Measurements from ENCODE around the gene NRIP3. TPM values are rescaled to one million over a fixed set of nuclear protein-coding genes. Genes with fewer than 3 reads are reported as not detected.

NRIP3 gene
- total and polyA plus RNA-seq, 2 of the 13 experiments (the other 11 are each of a cell fraction or from before 2014, with no cell fraction given): 0.04 to 0.07 TPM

- TF ChIP-seq ZNF382 (CRISPR knock-in tag; IDR thresholded peaks at IDR 0.05; ENCODE audit: borderline replicate concordance) (no peak), HOXA5 (CRISPR knock-in tag; IDR thresholded peaks at IDR 0.05) (no peak), ZNF674 (CRISPR knock-in tag; IDR thresholded peaks at IDR 0.05; ENCODE audit: low read depth) (no peak), ZNF34 (CRISPR knock-in tag; IDR thresholded peaks at IDR 0.05; ENCODE audit: borderline replicate concordance) (no peak), SAFB2 (CRISPR knock-in tag; IDR thresholded peaks at IDR 0.05; ENCODE audit: borderline replicate concordance, low read depth) (no peak), ZNF138 (CRISPR knock-in tag; IDR thresholded peaks at IDR 0.05; ENCODE audit: low read depth) (no peak), AHR (CRISPR knock-in tag; IDR thresholded peaks at IDR 0.05) (no peak), KAT7 (CRISPR knock-in tag; IDR thresholded peaks at IDR 0.05; ENCODE audit: borderline replicate concordance) (no peak), STAG1 (CRISPR knock-in tag; IDR thresholded peaks at IDR 0.05) (no peak), RFXANK (CRISPR knock-in tag; IDR thresholded peaks at IDR 0.05) (no peak), ZNF619 (CRISPR knock-in tag; IDR thresholded peaks at IDR 0.05) (no peak), ZNF563 (CRISPR knock-in tag; IDR thresholded peaks at IDR 0.05) (no peak; the same call in 1 of the 2 replicates), RFX1 (IDR thresholded peaks at IDR 0.05) (no peak), NR1H2 (CRISPR knock-in tag; IDR thresholded peaks at IDR 0.05; ENCODE audit: borderline replicate concordance, low read depth) (no peak)
- TF ChIP-seq, protein P1, sequence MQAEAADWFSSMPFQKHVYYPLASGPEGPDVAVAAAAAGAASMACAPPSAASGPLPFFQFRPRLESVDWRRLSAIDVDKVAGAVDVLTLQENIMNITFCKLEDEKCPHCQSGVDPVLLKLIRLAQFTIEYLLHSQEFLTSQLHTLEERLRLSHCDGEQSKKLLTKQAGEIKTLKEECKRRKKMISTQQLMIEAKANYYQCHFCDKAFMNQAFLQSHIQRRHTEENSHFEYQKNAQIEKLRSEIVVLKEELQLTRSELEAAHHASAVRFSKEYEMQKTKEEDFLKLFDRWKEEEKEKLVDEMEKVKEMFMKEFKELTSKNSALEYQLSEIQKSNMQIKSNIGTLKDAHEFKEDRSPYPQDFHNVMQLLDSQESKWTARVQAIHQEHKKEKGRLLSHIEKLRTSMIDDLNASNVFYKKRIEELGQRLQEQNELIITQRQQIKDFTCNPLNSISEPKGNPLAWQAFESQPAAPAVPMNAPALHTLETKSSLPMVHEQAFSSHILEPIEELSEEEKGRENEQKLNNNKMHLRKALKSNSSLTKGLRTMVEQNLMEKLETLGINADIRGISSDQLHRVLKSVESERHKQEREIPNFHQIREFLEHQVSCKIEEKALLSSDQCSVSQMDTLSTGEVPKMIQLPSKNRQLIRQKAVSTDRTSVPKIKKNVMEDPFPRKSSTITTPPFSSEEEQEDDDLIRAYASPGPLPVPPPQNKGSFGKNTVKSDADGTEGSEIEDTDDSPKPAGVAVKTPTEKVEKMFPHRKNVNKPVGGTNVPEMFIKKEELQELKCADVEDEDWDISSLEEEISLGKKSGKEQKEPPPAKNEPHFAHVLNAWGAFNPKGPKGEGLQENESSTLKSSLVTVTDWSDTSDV (CRISPR knock-in tag; IDR thresholded peaks at IDR 0.05): no peak
- TF ChIP-seq, protein P2, sequence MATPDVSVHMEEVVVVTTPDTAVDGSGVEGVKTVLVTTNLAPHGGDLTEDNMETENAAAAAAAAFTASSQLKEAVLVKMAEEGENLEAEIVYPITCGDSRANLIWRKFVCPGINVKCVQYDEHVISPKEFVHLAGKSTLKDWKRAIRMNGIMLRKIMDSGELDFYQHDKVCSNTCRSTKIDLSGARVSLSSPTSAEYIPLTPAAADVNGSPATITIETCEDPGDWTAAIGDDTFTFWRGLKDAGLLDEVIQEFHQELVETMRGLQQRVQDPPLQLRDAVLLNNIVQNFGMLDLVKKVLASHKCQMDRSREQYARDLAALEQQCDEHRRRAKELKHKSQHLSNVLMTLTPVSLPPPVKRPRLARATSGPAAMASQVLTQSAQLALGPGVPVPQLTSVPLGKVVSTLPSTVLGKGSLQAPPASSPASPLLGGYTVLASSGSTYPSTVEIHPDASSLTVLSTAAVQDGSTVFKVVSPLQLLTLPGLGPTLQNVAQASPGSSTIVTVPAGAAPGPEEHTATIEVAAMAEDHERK (CRISPR knock-in tag; IDR thresholded peaks at IDR 0.05; ENCODE audit: low read depth): no peak
- TF ChIP-seq, protein P3, sequence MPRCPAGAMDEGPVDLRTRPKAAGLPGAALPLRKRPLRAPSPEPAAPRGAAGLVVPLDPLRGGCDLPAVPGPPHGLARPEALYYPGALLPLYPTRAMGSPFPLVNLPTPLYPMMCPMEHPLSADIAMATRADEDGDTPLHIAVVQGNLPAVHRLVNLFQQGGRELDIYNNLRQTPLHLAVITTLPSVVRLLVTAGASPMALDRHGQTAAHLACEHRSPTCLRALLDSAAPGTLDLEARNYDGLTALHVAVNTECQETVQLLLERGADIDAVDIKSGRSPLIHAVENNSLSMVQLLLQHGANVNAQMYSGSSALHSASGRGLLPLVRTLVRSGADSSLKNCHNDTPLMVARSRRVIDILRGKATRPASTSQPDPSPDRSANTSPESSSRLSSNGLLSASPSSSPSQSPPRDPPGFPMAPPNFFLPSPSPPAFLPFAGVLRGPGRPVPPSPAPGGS (CRISPR knock-in tag; IDR thresholded peaks at IDR 0.05): 0 out of 2 replicates have a peak, but pooled peaks have one; percentile 54
These were observed at the start of gene NRIP3 (continued) for GRCh38 chr11:9003573-9004182.
